ENCODE measurements around the gene KRTAP3-2. TPM values are rescaled to one million over a fixed set of nuclear protein-coding genes. Genes with fewer than 3 reads are reported as not detected.

The KRTAP3-2 gene
- total RNA-seq, 2 donors from 2014 or later, result not detected

- Histone ChIP-seq H3K27me3 (replicated peaks; ENCODE audit: insufficient read depth) (no peaks in the 10 kb centered on the region), H3K4me3 (no peak overlapping the region), H3K9me3 (no peaks in the 10 kb centered on the region), H3K36me3 (no peaks in the 10 kb centered on the region), H3K27ac (no peak overlapping the region), H3K4me1 (ENCODE audit: control insufficient read depth in 1 of 2, low read depth in 2 of 2) (no peaks in the 10 kb centered on the region)
- TF ChIP-seq CTCF (IDR thresholded peaks at IDR 0.05), result no peak
- ATAC-seq (ENCODE audit: insufficient number of reproducible peaks, low FRiP score, low read depth), result no peak
- DNase-seq (ENCODE audit: low spot score), result no peak
These were observed 6.6 kb downstream of the KRTAP3-2 start for GRCh38 chr17:40993084-40993483.

GRCh38 chr17:40992666-40993065 is 7.0 kb downstream of the KRTAP3-2 start:
- DNase-seq (ENCODE audit: low spot score) (no peak), ATAC-seq (ENCODE audit: insufficient number of reproducible peaks, low FRiP score, low read depth) (no peak)
- Histone ChIP-seq H3K36me3 (no peaks in the 10 kb centered on the region), H3K27ac (no peak overlapping the region), H3K4me1 (ENCODE audit: control insufficient read depth in 1 of 2, low read depth in 2 of 2) (no peaks in the 10 kb centered on the region), H3K4me3 (no peak overlapping the region), H3K27me3 (replicated peaks; ENCODE audit: insufficient read depth) (no peaks in the 10 kb centered on the region), H3K9me3 (no peaks in the 10 kb centered on the region)
- TF ChIP-seq CTCF (IDR thresholded peaks at IDR 0.05), result no peak

GRCh38 chr17:40986920-40987319 is 12.8 kb downstream of the KRTAP3-2 start:
- H3K4me3 ChIP-seq, result no peak overlapping the region
- H3K27me3 ChIP-seq (replicated peaks; ENCODE audit: insufficient read depth), result no peaks in the 10 kb centered on the region
- no peak overlapping the region for H3K27ac ChIP-seq
- ATAC-seq (ENCODE audit: insufficient number of reproducible peaks, low FRiP score, low read depth) (no peak), DNase-seq (ENCODE audit: low spot score) (no peak)
- no peaks in the 10 kb centered on the region for H3K36me3 ChIP-seq
- no peaks in the 10 kb centered on the region for H3K4me1 ChIP-seq (ENCODE audit: control insufficient read depth in 1 of 2, low read depth in 2 of 2)
- no peaks in the 10 kb centered on the region for H3K9me3 ChIP-seq
- TF ChIP-seq CTCF (IDR thresholded peaks at IDR 0.05), result no peak

GRCh38 chr17:40984226-40984625 is 15.5 kb downstream of the KRTAP3-2 start, which contains the start of gene KRT40:
KRT40 (minus strand) TSS chr17:40984326; CDS start chr17:40984273, 53 bp downstream.
- peaks cover 0 to 3% of the 10 kb centered on the region in 2 donors for H3K4me1 ChIP-seq (ENCODE audit: control insufficient read depth in 1 of 2, low read depth in 2 of 2)
- no peaks in the 10 kb centered on the region for H3K27me3 ChIP-seq (replicated peaks; ENCODE audit: insufficient read depth)
- ATAC-seq (ENCODE audit: insufficient number of reproducible peaks, low FRiP score, low read depth) (no peak), DNase-seq (ENCODE audit: low spot score) (no peak)
- no peaks in the 10 kb centered on the region for H3K9me3 ChIP-seq
- no peak for TF ChIP-seq CTCF (IDR thresholded peaks at IDR 0.05)
- no peak within 1 kb of the TSS for H3K4me3 ChIP-seq
- no peaks in the 10 kb centered on the region for H3K36me3 ChIP-seq
- H3K27ac ChIP-seq, result no peak within 1 kb of the TSS

GRCh38 chr17:40981115-40981514 is 18.6 kb downstream of the KRTAP3-2 start:
- Histone ChIP-seq H3K9me3 (no peaks in the 10 kb centered on the region), H3K36me3 (no peaks in the 10 kb centered on the region), H3K27me3 (replicated peaks; ENCODE audit: insufficient read depth) (no peaks in the 10 kb centered on the region), H3K27ac (no peak overlapping the region), H3K4me1 (ENCODE audit: control insufficient read depth in 1 of 2, low read depth in 2 of 2) (peaks cover 0 to 3% of the 10 kb centered on the region in 2 donors), H3K4me3 (no peak overlapping the region)
- DNase-seq (ENCODE audit: low spot score) (no peak), ATAC-seq (ENCODE audit: insufficient number of reproducible peaks, low FRiP score, low read depth) (no peak)
- no peak for TF ChIP-seq CTCF (IDR thresholded peaks at IDR 0.05)

Measured in thoracic aorta (tissue), 2 donors.